Bronchial smooth muscle cell (primary cell): ENCODE measurements around the gene COLQ. TPM values are rescaled to one million over a fixed set of nuclear protein-coding genes. Genes with fewer than 3 reads are reported as not detected.

Experiments
- total RNA-seq: library from RNA; depleted of rRNA; stranded (reverse); fragments of >200 nt; gene quantifications from 2 replicates; pipeline ENCODE4 v1.2.1, GENCODE V29; 2014

The COLQ gene
- 0.43 and 0.95 TPM in 2 replicates for total RNA-seq

DNA sequence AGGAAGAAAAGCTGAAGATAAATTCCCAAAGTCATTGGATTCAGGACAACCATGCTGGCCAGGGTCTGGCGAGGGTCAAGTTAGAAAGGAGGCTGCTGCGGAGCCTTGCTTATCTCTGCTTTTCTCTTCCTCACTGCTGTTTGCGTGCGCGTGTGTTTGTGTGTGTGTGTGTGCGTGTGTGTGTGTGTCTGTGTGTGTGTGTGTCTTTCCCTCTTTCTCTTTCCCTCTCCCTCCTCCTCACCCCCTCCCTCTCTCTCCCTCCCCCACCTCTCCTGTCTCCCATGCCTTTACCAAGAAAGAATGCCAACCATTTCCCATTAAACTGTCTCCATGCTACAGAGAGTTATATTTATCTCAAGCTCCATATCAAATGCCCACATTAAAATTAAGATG is at the start of gene COLQ:
COLQ (minus strand) TSS at position 134 of the 393 bp plus-strand sequence; CDS start at position 53, 81 bp downstream.

DNA sequence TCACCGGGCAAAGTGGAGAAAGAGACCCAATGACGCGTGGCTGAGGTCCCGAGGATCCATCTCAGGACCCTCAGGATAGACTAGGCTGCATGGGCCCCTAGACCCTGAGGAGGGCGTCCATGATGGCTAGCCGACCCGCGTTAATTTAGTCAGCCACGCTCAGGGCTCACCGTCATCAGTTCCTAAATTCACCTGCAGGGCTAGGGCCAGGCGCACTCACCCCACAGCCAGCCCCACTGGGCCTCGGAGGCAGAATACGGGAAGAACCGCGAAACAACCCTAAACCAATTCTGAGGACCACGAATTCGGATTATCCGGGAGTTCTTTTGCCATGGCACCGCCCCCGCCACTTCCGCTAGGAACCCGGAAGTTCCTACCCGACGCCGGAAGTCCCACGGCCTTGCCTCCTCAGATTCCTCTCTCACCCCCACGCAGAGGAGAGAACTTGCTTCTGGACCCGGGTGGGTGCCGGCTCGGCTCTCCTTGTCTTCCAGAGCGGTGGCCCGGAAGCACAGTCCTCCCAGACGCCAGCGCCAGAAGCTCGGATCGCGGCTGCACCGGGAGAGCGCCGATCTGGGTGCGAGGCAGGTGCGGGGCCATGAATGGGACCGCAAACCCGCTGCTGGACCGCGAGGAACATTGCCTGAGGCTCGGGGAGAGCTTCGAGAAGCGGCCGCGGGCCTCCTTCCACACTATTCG is 94.2 kb downstream of the COLQ start, which contains the start of the genes EAF1 and METTL6:
EAF1 (plus strand) TSS at position 417 of the 699 bp plus-strand sequence; CDS start at position 599, 182 bp downstream.
METTL6 (minus strand) TSS at position 363 of the 699 bp plus-strand sequence. CDS start 1,033 bp downstream, outside the sequence.

Other genes with a start within 250 kb of the COLQ start
- 37.0 and 51.4 TPM in 2 replicates for gene SH3BP5, start 189.1 kb downstream of the COLQ start, total RNA-seq
- gene METTL6, start 94.2 kb downstream of the COLQ start, total RNA-seq = 25.0 and 26.5 TPM in 2 replicates
- gene EAF1, start 94.1 kb downstream of the COLQ start, total RNA-seq = 8.8 and 11.3 TPM in 2 replicates
- gene HACL1, start 79.9 kb upstream of the COLQ start, total RNA-seq = 18.7 and 22.9 TPM in 2 replicates
- gene BTD, start 80.0 kb upstream of the COLQ start, total RNA-seq = 25.1 and 25.9 TPM in 2 replicates